GM12892 (cell line): ENCODE measurements around the gene SLC9A3.

ENCODE experiments used
- POLR2A ChIP-seq: IDR thresholded peaks from 2 replicates; pipeline ENCODE4 v1.6.1; 2011; ENCODE audit warnings: low read depth, low read length, control low read depth
- TAF1 ChIP-seq: IDR thresholded peaks from 2 replicates; pipeline ENCODE4 v1.6.1; 2011; ENCODE audit warnings: low read depth, mild to moderate bottlenecking, control low read depth, low read length, borderline replicate concordance

- TF ChIP-seq POLR2A (no peak), TAF1 (no peak)
These were observed 9.9 kb upstream of the SLC9A3 start for GRCh38 chr5:533955-534742.
